GM12872 (cell line): ENCODE results near the gene PGAP3.

ENCODE experiments used
- CTCF ChIP-seq: IDR thresholded peaks from 3 replicates; pipeline ENCODE4 v1.5.1; 2011; ENCODE audit warnings: low read depth, mild to moderate bottlenecking, low read length, moderate library complexity; ENCODE audit not compliant: insufficient read depth

Gene PGAP3

GRCh38 chr17:39638317-39638716 lies 49.5 kb downstream of the PGAP3 start:
- TF ChIP-seq CTCF = no peak

GRCh38 chr17:39636927-39637736 lies 50.7 kb downstream of the PGAP3 start, which contains the start of gene STARD3:
TSS of gene STARD3 (plus strand) at chr17:39637144. CDS start at chr17:39653532, 16,388 bp downstream.
- 0 out of 3 replicates have a peak, but pooled peaks have one; percentile 5 for TF ChIP-seq CTCF

GRCh38 chr17:39636587-39636926 lies 51.3 kb downstream of the PGAP3 start:
- no peak for TF ChIP-seq CTCF

GRCh38 chr17:39635614-39636176 lies 52.2 kb downstream of the PGAP3 start:
- no peak for TF ChIP-seq CTCF

GRCh38 chr17:39634384-39634871 lies 53.4 kb downstream of the PGAP3 start:
- peak; percentile 67 for TF ChIP-seq CTCF

GRCh38 chr17:39633570-39634183 lies 54.2 kb downstream of the PGAP3 start:
- TF ChIP-seq CTCF = no peak

GRCh38 chr17:39632153-39632941 lies 55.5 kb downstream of the PGAP3 start:
- TF ChIP-seq CTCF = no peak
